Common myeloid progenitor, CD34-positive (primary cell): ENCODE results near the gene RGS7.
"Not testable (repeated sequence)": the region's sequence is repeated elsewhere in the genome, so short reads cannot be mapped to it uniquely, and the experiment has no call there.

ENCODE experiments used
- CTCF ChIA-PET: fragments of 350-600 bp; sonication (Branson Sonifier 250); formaldehyde crosslinking; loops from one replicate; lab custom pipeline; 2021; ENCODE audit warnings: antibody characterized with exemption; lab: Charles Lee
- POLR2A ChIA-PET: fragments of 350-600 bp; sonication (Branson Sonifier 250); formaldehyde crosslinking; loops from one replicate; lab custom pipeline; 2021; ENCODE audit warnings: antibody characterized with exemption; lab: Charles Lee
- DNase-seq, 3 donors: peaks; one replicate each; pipeline versions ENCODE4 v3.0.0 to v3.0.0-alpha.2; 2013
- H3K27ac ChIP-seq, 2 experiments: 1 replicate in 1 of 2; 2 replicates in 1 of 2; pipeline ENCODE4 v1.7.0; 2013; ENCODE audit warnings: inconsistent platforms in 2 of 2, low read length in 2 of 2, mild to moderate bottlenecking in 2 of 2, low read depth in 1 of 2, moderate library complexity in 1 of 2; ENCODE audit not compliant: severe bottlenecking in 2 of 2, insufficient read depth in 1 of 2, poor library complexity in 1 of 2
- H3K27me3 ChIP-seq, 5 experiments: replicated peaks in 2 of 5; 1 replicate in 3 of 5; 2 replicates in 2 of 5; pipeline versions ENCODE4 v1.6.1 to v1.7.0; 2013; ENCODE audit warnings: low read length in 4 of 5, mild to moderate bottlenecking in 2 of 5, moderate library complexity in 2 of 5, inconsistent platforms in 1 of 5; ENCODE audit not compliant: insufficient read depth in 5 of 5, control insufficient read depth in 4 of 5
- H3K36me3 ChIP-seq, 4 experiments: 1 replicate in 2 of 4; 2 replicates in 2 of 4; pipeline versions ENCODE4 v1.6.1 to v1.7.0; 2013; ENCODE audit warnings: low read length in 3 of 4, control low read depth in 1 of 4, mild to moderate bottlenecking in 1 of 4; ENCODE audit not compliant: control insufficient read depth in 4 of 4, insufficient read depth in 4 of 4
- H3K4me1 ChIP-seq, 4 experiments: 1 replicate in 3 of 4; 2 replicates in 1 of 4; pipeline versions ENCODE4 v1.6.1 to v1.7.1; 2013; ENCODE audit warnings: low read length in 3 of 4, mild to moderate bottlenecking in 3 of 4, control low read depth in 1 of 4, inconsistent platforms in 1 of 4, moderate library complexity in 1 of 4; ENCODE audit not compliant: control insufficient read depth in 4 of 4, insufficient read depth in 4 of 4; ENCODE audit errors: control extremely low read depth in 1 of 4
- H3K4me3 ChIP-seq, 7 experiments: 1 replicate in 4 of 7; 2 replicates in 3 of 7; pipeline versions ENCODE4 v1.5.1 to v1.7.0; 2013; ENCODE audit warnings: mild to moderate bottlenecking in 7 of 7, low read length in 6 of 7, moderate library complexity in 6 of 7, inconsistent platforms in 2 of 7, low read depth in 2 of 7, control low read depth in 1 of 7; ENCODE audit not compliant: insufficient read depth in 4 of 7, control insufficient read depth in 1 of 7; ENCODE audit errors: extremely low read depth in 1 of 7
- H3K9me3 ChIP-seq, 5 experiments: 1 replicate in 4 of 5; 2 replicates in 1 of 5; pipeline versions ENCODE4 v1.6.1 to v1.7.1; 2013; ENCODE audit warnings: low read length in 4 of 5, mild to moderate bottlenecking in 2 of 5, inconsistent platforms in 1 of 5, low read depth in 1 of 5, moderate library complexity in 1 of 5; ENCODE audit not compliant: control insufficient read depth in 4 of 5, insufficient read depth in 2 of 5; ENCODE audit errors: control extremely low read depth in 1 of 5
- WGBS: methylation state at CpG from one replicate; pipeline ENCODE4 v1.1.5; 2013; ENCODE audit not compliant: insufficient coverage; 5-methylcytosine and 5-hydroxymethylcytosine counted together

RGS7 gene

DNA sequence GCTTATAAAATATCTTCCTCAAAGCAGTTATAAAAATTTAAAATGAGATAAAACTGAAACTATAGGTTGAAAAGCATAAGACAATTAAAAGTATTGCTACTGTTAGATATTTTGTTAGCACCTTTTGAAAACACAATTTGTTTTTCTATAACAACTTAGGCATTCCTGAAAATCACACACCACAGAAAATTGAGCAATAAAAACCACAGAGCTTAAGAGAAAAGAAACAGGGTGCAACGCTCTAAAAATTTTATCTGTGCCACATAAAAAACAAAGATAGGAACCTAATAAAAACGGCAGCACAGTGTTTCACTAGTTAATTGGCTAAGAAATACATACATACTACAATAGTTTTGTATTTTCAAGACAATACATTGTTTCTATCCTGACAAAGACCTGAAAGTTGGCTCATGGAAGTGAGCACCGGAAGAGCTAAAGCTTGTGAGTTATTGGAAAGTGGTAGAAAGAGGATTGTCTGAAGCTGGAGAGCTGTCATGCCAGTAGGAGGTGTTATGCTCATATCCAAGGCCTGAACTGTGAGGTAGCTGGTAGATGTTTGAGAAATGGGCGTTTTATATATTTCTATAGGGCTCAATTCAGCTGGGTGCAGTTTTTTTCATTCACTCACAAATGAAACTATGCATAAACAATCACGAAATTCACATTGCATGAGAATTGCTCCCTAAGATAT, 45.8 kb downstream of the RGS7 start:
- H3K36me3 ChIP-seq: no peaks in the 10 kb centered on the region
- no peak overlapping the region for H3K4me3 ChIP-seq
- H3K27ac ChIP-seq: no peak overlapping the region
- H3K4me1 ChIP-seq: no peaks in the 10 kb centered on the region
- CTCF ChIA-PET: no interaction called here
- WGBS: 57% methylated on average over 1 of the region's 5 CpGs
- no peaks in the 10 kb centered on the region for H3K9me3 ChIP-seq
- no peaks in the 10 kb centered on the region for H3K27me3 ChIP-seq
- no peak for DNase-seq
- POLR2A ChIA-PET: no interaction called here

DNA sequence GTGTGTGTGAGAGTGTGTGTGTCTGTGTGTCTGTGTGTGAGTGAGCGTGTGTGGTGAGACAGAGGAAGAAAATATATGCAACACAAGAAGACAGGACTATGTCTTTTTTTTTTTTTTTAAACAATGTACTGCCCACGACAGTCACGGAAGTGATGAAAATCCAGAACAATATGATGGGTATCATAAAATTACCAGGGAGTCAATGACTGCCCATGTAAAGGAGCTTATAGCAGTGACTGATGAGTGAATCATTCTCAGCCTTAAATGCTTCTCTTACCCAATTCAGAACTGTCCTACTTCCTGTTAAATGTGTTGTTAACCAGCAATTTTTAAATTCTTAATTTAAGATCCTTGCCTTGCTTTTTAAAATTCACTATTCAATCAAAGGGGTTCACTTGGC, 46.6 kb downstream of the RGS7 start:
- no CpG with 5 or more reads among the region's 3 CpGs for WGBS

DNA sequence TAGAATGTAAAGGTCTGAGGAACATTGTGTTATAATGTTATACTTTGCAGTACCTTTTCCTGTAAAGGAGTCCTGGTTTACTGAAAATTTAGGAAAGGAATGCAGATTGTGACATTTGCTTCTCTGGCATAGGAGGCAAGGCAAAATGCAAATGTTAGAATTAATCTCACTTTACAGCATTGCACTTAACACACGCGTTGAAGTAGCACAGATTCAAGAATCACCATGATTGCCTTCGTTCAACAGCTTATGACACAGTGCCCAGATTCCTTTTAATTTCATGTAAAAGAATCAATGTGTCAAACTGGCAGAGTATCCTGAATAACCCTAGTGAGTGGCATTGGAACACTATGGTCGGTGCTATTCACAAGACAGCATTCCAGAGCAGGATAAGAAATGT, 47.4 kb downstream of the RGS7 start:
- no peak for DNase-seq
- Histone ChIP-seq H3K4me1 (no peaks in the 10 kb centered on the region), H3K4me3 (no peak overlapping the region), H3K9me3 (no peaks in the 10 kb centered on the region), H3K36me3 (no peaks in the 10 kb centered on the region), H3K27me3 (no peaks in the 10 kb centered on the region), H3K27ac (no peak overlapping the region)
- POLR2A ChIA-PET: no interaction called here
- CTCF ChIA-PET: no interaction called here
- WGBS: 95% methylated on average over 4 of the region's 4 CpGs

More for the DNA sequence above, 46.6 kb downstream of the RGS7 start:
- no peaks in the 10 kb centered on the region for H3K9me3 ChIP-seq
- ChIA-PET POLR2A (no interaction called here), CTCF (no interaction called here)
- H3K4me1 ChIP-seq: no peaks in the 10 kb centered on the region
- no peaks in the 10 kb centered on the region for H3K36me3 ChIP-seq
- no peak for DNase-seq
- H3K27me3 ChIP-seq: no peaks in the 10 kb centered on the region
- no peak overlapping the region for H3K27ac ChIP-seq
- H3K4me3 ChIP-seq: no peak overlapping the region

DNA sequence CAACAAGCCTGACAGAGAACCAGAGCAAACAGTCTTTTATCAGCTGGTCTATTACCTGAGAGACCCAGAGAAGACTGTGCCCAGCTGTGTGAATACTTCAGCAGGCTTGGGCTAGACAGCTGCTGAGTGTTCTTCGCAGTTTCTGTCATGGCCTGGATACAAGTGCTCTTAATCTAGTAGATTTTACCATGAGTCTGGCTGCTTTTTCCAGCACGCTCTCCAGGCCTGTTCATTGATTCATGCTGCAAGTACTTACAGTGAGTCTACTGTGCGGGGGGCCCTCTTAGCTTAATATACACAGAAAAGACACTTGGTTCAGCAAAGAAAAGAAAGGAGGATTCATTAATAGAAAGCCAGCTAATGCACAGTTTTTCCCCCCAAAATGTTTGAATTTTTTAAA, 48.5 kb downstream of the RGS7 start:
- WGBS: 96% methylated on average over 3 of the region's 3 CpGs
- DNase-seq: no peak
- POLR2A ChIA-PET: no interaction called here
- Histone ChIP-seq H3K27ac (no peak overlapping the region), H3K36me3 (no peaks in the 10 kb centered on the region), H3K27me3 (no peaks in the 10 kb centered on the region), H3K4me3 (no peak overlapping the region), H3K4me1 (no peaks in the 10 kb centered on the region), H3K9me3 (peaks cover 0 to 4% (median 2%) of the 10 kb centered on the region in 5 experiments)
- CTCF ChIA-PET: no interaction called here

DNA sequence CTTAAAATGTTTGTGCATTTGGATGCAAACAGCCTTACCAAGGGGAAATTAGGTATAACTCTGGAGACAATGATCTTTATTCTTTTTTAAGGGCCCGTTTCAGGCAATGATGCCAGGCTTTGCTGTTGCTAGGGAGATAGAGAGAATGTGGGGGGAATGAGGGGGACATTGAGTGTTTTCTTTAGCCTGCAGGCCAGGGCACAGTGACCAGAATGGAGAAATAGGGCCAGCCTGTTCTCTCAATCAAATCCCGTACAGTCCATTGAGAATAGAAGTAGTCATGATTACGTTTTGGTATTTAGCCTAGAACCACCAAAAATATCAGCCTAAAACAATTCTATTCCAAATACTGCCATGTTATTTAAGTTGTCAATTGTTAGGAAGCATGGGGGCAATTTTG, 49.0 kb downstream of the RGS7 start:
- ChIA-PET POLR2A (no interaction called here), CTCF (no interaction called here)
- Histone ChIP-seq H3K27ac (no peak overlapping the region), H3K4me1 (no peaks in the 10 kb centered on the region), H3K36me3 (no peaks in the 10 kb centered on the region), H3K27me3 (no peaks in the 10 kb centered on the region), H3K4me3 (no peak overlapping the region), H3K9me3 (peaks cover 0 to 4% (median 3%) of the 10 kb centered on the region in 5 experiments)
- WGBS: 86% methylated on average over 1 of the region's 3 CpGs
- DNase-seq: no peak

DNA sequence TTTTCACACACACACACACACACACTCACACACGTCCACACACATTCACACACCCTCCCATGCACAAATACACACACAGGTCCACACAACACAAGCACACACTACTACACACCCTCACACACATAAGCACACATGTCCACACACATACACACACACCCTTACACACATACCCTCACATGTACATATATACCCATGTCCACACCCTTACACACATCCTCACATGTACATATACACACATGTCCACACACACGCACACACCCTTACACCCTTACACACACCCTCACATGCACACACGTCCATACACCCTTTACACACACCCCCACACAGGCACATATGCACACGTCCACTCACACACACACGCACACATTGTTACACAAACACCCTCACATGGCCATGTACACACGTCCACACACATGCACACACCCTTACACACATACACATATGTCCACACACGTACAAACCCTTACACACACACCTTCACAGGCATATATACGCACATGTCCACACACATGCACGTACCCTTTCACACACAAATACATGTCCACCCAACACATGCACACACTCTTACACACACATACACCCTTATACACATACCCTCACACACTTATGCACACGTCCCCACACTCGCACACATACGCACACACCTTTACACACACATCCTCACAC, 50.7 kb downstream of the RGS7 start:
- no peaks in the 10 kb centered on the region for H3K4me1 ChIP-seq
- no peak for DNase-seq
- ChIA-PET CTCF (no interaction called here), POLR2A (no interaction called here)
- H3K27me3 ChIP-seq: no peaks in the 10 kb centered on the region
- WGBS: 97% methylated on average over 9 of the region's 12 CpGs
- no peak overlapping the region for H3K27ac ChIP-seq
- H3K4me3 ChIP-seq: no peak overlapping the region
- no peaks in the 10 kb centered on the region for H3K36me3 ChIP-seq
- peaks cover 0 to 4% (median 3%) of the 10 kb centered on the region in 5 experiments for H3K9me3 ChIP-seq

DNA sequence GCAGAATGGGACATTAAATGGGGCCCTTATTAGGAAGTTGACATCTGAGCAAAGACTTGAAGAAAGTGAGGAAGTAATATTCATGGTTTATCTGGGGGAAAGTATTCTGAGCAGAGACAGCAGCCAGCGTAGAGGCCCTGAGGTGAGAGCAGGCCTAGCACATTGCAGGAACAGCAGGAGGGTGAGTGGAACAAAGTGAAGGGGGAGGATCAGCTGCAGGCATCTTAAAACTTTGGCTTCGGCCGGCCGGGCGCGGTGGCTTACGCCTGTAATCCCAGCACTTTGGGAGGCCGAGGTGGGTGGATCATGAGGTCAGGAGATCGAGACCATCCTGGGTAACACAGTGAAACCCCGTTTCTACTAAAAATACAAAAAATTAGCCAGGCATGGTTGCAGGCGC, 55.0 kb downstream of the RGS7 start:
- H3K27ac ChIP-seq, DNase-seq, POLR2A ChIA-PET, H3K9me3 ChIP-seq, H3K4me3 ChIP-seq, H3K4me1 ChIP-seq, H3K36me3 ChIP-seq, H3K27me3 ChIP-seq, CTCF ChIA-PET: not testable (repeated sequence)
- 77% methylated on average over 2 of the region's 11 CpGs for WGBS
